Activated T-cell treated with anti-CD3 and anti-CD28 coated beads, Interleukin-2, amount 50 U/mL, for 24 hours (primary cell): ENCODE results near the gene CDC42BPA.
A peak's percentile ranks its signal among the peaks of the same experiment; 100 is the strongest.
"Not testable (repeated sequence)": the region's sequence is repeated elsewhere in the genome, so short reads cannot be mapped to it uniquely, and the experiment has no call there.

ENCODE experiments used
- DNase-seq: peaks from one replicate; pipeline ENCODE4 v3.0.0-alpha.2; 2020
- H3K27ac Mint-ChIP-seq: 2 replicates; pipeline ENCODE4 v1.8.0; 2020; ENCODE audit warnings: mild to moderate bottlenecking, mixed read lengths
- H3K27me3 Mint-ChIP-seq: 2 replicates; pipeline ENCODE4 v1.8.0; 2020; ENCODE audit warnings: mixed read lengths
- H3K36me3 Mint-ChIP-seq: 2 replicates; pipeline ENCODE4 v1.8.0; 2020; ENCODE audit warnings: low read depth, mixed read lengths
- H3K4me1 Mint-ChIP-seq: 2 replicates; pipeline ENCODE4 v1.8.0; 2020; ENCODE audit warnings: low read depth, mixed read lengths
- H3K4me3 Mint-ChIP-seq: 2 replicates; pipeline ENCODE4 v1.8.0; 2020; ENCODE audit warnings: mild to moderate bottlenecking, moderate library complexity, mixed read lengths
- H3K9me3 Mint-ChIP-seq: 2 replicates; pipeline ENCODE4 v1.8.0; 2020; ENCODE audit warnings: mixed read lengths

CDC42BPA gene, protein sequence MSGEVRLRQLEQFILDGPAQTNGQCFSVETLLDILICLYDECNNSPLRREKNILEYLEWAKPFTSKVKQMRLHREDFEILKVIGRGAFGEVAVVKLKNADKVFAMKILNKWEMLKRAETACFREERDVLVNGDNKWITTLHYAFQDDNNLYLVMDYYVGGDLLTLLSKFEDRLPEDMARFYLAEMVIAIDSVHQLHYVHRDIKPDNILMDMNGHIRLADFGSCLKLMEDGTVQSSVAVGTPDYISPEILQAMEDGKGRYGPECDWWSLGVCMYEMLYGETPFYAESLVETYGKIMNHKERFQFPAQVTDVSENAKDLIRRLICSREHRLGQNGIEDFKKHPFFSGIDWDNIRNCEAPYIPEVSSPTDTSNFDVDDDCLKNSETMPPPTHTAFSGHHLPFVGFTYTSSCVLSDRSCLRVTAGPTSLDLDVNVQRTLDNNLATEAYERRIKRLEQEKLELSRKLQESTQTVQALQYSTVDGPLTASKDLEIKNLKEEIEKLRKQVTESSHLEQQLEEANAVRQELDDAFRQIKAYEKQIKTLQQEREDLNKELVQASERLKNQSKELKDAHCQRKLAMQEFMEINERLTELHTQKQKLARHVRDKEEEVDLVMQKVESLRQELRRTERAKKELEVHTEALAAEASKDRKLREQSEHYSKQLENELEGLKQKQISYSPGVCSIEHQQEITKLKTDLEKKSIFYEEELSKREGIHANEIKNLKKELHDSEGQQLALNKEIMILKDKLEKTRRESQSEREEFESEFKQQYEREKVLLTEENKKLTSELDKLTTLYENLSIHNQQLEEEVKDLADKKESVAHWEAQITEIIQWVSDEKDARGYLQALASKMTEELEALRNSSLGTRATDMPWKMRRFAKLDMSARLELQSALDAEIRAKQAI (N-terminal part only)

DNA sequence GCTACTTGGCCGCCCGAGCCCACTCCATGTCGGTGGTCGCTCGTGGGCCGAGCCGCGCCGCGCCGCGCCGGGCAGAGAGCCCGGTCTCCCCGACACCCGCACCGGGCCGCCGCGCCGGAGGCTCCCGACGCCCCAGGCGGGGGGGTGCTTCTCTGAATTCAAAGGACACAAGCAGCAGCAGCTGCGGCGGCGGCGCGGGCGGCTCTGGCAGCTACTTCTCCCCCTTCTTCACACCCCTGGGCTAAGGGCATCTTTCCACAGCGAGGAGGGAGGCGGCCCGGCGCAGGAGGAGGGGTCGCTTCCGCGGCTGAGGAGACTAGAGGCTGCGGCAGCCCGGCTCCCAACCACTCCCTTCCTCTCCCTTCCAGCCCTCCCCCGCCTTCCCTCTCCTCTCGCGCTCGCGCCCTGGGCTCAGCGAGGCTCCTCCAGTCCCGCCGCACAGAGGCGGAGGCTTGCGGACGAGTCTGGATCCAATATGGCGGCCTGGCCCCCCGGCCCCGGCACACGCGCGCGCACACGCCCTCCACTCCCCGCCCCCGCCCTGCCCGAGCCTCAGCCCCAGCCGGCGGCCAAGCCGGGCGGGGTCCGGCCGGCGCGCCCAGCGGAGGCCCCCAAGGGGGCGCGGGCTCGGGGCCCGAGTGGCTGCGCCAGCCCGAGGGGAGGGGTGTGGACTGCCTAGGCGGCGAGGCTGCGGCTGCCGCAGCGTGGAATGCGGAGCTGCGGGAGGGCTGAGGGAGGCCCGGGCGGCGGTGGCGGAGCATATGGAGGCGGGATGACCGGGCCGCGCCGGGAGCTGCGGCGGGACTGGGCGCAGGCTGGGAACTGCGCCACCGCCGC is at the start of gene CDC42BPA:
Gene CDC42BPA (minus strand): TSS at position 477 of the 837 bp plus-strand sequence. CDS start 1,310 bp downstream, outside the sequence.
- no peak within 1 kb of the TSS for H3K27ac Mint-ChIP-seq
- H3K36me3 Mint-ChIP-seq, result no peaks in the 10 kb centered on the region
- H3K27me3 Mint-ChIP-seq, result peaks cover 75% of the 10 kb centered on the region
- H3K4me1 Mint-ChIP-seq, result peaks cover 9% of the 10 kb centered on the region
- H3K4me3 Mint-ChIP-seq, result peak within 1 kb of the TSS; percentile 75
- H3K9me3 Mint-ChIP-seq, result peaks cover 3% of the 10 kb centered on the region
- DNase-seq, result peak; percentile 56

DNA sequence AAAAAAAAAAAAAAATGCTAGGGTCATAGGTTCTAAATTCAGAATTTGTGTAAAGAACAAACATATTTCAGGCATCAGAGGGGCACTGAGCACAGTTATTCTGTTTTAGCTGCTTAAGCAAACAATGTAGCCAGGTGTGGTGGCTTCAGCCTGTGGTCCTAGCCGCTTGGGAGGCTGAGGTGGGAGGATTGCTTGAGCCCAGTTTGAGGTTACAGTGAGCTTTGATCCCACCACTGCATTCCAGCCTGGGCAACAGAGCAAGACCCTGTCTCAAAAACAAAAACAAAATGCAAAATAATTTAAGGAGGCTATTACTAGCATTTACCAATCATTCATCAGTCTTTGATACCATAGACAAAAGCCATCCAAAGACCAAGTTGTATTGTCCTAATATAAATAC is 49.7 kb upstream of the CDC42BPA start:
- H3K9me3 Mint-ChIP-seq, result no peaks in the 10 kb centered on the region
- H3K36me3 Mint-ChIP-seq, result no peaks in the 10 kb centered on the region
- H3K4me3 Mint-ChIP-seq, result no peak overlapping the region
- peaks cover 7% of the 10 kb centered on the region for H3K27me3 Mint-ChIP-seq
- no peak for DNase-seq
- no peaks in the 10 kb centered on the region for H3K4me1 Mint-ChIP-seq
- H3K27ac Mint-ChIP-seq, result no peak overlapping the region

DNA sequence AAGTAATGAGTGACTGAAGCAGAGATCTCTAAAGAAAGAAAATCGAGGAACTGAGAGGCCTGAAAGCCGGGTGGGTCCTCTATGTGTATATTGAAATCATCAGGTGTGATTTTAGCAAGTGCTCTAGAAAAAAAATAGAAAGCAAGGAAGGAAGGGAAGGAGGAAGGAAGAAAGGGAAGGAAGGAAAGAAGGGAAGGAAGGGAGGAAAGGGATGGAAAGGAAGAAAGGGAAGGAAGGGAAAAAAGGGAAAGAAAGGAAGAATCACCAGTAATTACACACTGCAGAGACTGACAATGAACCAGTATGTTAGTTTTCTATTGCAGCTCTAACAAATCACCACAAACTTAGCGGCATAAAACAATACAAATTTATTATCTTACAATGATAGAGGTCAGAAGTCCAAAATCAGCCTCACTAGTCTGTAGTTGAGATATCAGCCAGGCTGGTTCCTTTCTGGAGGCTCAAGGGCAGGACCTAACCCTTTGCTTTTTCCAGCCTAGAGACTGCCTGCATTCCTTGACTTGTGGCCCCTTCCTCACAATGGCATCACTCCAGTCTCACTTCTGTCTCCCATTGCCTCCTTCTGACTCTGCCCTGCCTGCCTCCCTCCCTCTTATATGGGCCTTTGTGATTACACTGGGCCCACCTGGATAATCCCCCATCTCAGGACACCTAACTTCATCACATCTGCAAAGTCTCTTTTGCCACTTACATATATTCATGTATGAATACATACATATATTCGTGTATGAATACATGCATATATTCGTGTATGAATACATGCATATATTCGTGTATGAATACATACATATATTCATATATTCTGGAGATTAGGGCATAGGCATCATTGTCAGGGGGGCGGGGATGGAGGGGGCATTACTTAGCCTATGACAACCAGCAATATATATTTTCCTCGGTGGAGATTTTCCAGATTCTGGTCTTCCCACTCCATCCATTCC is 47.5 kb upstream of the CDC42BPA start:
- no peaks in the 10 kb centered on the region for H3K9me3 Mint-ChIP-seq
- no peaks in the 10 kb centered on the region for H3K4me1 Mint-ChIP-seq
- peaks cover 8% of the 10 kb centered on the region for H3K27me3 Mint-ChIP-seq
- DNase-seq, result no peak
- no peak overlapping the region for H3K27ac Mint-ChIP-seq
- H3K4me3 Mint-ChIP-seq, result no peak overlapping the region
- H3K36me3 Mint-ChIP-seq, result no peaks in the 10 kb centered on the region

DNA sequence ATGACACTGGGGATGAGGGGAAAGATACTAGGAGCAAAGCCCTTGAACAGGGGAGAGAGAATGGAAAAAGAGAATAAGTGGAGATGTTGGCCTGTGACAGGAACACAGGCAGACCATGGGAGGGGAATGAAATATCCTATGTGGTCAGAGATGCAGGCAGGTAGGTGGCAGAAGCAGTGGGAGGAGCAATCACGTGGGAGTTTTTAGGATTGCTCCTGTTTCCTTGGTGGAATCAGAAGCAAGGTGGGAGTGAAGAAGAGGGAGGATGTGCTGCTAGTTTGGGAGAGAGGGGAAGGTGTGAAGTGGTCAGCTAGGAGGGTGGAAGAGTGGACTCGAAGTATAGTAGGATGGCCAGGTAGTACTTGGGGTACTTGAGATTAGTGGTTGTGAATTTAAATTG is 46.4 kb upstream of the CDC42BPA start:
- no peak overlapping the region for H3K4me3 Mint-ChIP-seq
- peaks cover 8% of the 10 kb centered on the region for H3K27me3 Mint-ChIP-seq
- no peaks in the 10 kb centered on the region for H3K36me3 Mint-ChIP-seq
- no peaks in the 10 kb centered on the region for H3K9me3 Mint-ChIP-seq
- DNase-seq, result no peak
- no peaks in the 10 kb centered on the region for H3K4me1 Mint-ChIP-seq
- H3K27ac Mint-ChIP-seq, result no peak overlapping the region

DNA sequence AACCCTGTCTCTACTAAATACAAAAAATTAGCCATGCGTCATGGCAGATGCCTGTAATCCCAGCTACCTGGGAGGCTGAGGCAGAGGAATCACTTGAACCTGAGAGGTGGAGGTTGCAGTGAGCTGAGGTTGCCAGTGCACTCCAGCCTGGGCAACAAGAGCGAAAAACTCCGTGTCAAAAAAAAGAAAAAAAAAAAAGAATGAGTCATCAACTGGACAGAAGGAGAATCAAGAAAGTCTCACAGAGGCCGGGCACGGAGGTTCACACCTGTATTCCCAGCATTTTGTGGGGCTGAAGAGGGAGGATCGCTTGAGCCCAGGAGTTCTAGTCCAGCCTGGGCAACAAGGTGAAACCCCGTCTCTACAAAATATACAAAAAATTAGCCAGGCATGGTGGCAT is 45.5 kb upstream of the CDC42BPA start:
- Mint-ChIP-seq H3K4me1 (no peaks in the 10 kb centered on the region), H3K36me3 (no peaks in the 10 kb centered on the region), H3K27me3 (peaks cover 11% of the 10 kb centered on the region), H3K4me3 (no peak overlapping the region), H3K9me3 (no peaks in the 10 kb centered on the region), H3K27ac (no peak overlapping the region)
- no peak for DNase-seq

DNA sequence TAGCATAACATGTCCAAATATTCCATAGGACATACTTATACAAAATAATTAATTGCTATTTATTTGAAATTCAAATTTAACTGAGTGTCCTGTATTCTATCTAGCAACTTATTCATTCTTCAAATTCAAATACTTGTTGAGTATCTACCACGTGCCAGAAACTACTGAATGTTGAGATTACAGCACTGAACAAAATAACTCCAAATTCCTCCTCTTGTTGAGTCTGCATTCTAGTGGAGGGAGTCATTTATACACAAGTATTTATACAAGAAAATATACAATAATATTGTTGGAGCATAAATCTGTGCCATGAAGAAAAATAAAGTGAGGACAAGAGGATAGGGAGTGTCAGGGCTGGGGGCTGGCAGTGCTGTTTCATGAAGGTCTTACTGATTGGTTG is 43.7 kb upstream of the CDC42BPA start:
- Mint-ChIP-seq H3K36me3 (no peaks in the 10 kb centered on the region), H3K27ac (no peak overlapping the region), H3K27me3 (peaks cover 11% of the 10 kb centered on the region), H3K9me3 (no peaks in the 10 kb centered on the region), H3K4me3 (no peak overlapping the region), H3K4me1 (no peaks in the 10 kb centered on the region)
- DNase-seq, result no peak

DNA sequence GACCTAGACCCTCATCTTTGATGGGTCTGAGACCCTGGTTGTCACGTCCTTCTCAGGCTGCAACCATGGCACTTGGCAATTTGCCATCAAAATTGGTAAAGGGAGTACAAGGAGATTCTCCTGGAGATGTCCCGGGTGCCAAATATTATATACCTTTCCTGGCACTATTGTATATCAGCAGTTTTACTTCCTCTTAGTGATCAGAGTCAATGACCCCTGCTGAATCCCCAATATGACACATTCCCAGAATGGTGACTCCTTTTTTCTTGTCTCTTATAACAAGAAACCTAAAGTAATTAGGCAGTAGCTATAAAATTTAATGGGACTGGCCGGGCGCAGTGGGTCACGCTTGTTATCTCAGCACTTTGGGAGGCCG is 39.6 kb upstream of the CDC42BPA start:
- peaks cover 11% of the 10 kb centered on the region for H3K27me3 Mint-ChIP-seq
- H3K36me3 Mint-ChIP-seq, result no peaks in the 10 kb centered on the region
- H3K27ac Mint-ChIP-seq, result no peak overlapping the region
- no peaks in the 10 kb centered on the region for H3K4me1 Mint-ChIP-seq
- no peak overlapping the region for H3K4me3 Mint-ChIP-seq
- H3K9me3 Mint-ChIP-seq, result no peaks in the 10 kb centered on the region
- no peak for DNase-seq

DNA sequence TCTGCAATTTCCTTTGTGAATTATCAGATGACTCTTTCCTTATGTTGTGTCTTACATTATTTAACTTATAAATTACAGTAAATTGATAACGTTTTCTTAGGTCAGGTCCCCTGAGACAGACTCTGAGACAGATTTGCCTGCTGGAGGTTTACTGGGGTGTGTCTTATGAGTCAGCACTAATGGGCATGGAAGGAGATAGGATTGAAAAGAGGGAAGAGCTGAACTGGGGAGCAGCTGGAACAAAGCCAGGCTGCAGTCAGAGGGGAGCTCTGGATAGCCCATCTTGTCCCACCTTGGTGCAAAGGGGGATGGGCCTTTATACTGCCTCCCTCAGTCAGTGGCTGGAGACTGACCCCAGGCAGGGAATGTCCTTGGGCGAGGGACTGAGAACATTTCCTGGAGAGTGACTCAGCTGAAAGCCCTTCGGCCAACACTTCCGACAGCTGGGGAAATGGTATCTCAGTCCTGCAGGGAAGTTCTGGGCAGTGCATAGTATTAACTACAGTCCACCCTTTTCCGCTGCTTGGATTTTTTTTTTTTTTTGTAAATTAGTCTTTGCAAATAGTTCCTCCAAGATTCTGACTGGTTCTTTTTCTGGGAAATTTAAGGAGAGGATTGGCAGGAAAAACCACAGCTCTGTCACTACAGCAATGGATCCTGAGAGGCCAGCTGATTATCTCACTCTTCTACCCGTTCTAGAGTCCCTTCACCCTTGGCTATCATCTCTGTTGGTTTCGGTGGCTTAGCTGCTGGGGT is 39.1 kb upstream of the CDC42BPA start:
- H3K4me1 Mint-ChIP-seq, result no peaks in the 10 kb centered on the region
- no peaks in the 10 kb centered on the region for H3K9me3 Mint-ChIP-seq
- no peak overlapping the region for H3K27ac Mint-ChIP-seq
- H3K27me3 Mint-ChIP-seq, result peaks cover 11% of the 10 kb centered on the region
- H3K36me3 Mint-ChIP-seq, result no peaks in the 10 kb centered on the region
- no peak for DNase-seq
- H3K4me3 Mint-ChIP-seq, result no peak overlapping the region

DNA sequence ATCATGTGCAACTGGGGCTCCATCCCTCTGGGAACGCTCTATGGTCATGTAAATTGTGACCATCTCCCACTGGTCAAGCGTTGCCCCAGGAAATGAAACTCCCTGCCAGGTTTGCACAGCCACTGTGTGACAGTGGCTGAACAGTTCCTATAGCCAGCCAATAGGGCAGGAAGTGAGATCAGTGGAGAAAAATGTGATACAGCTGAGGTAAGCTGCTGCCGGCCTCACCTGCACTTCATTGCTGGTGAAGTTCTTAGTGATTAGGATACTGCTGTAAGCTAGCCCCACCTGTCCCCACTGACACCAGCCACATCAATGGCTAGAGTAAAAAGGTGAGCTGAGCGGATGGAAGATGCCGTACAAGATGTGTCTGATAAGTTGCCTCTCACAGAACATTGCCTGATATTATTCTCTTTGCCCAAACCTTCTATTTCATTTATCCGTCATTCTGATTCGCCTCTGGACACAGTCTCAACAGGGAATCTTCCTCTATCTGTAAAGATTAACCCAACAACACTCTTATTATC is 38.4 kb upstream of the CDC42BPA start:
- H3K4me3 Mint-ChIP-seq, result no peak overlapping the region
- H3K27me3 Mint-ChIP-seq, result peaks cover 11% of the 10 kb centered on the region
- no peaks in the 10 kb centered on the region for H3K4me1 Mint-ChIP-seq
- H3K27ac Mint-ChIP-seq, result no peak overlapping the region
- DNase-seq, result no peak
- no peaks in the 10 kb centered on the region for H3K9me3 Mint-ChIP-seq
- H3K36me3 Mint-ChIP-seq, result no peaks in the 10 kb centered on the region

DNA sequence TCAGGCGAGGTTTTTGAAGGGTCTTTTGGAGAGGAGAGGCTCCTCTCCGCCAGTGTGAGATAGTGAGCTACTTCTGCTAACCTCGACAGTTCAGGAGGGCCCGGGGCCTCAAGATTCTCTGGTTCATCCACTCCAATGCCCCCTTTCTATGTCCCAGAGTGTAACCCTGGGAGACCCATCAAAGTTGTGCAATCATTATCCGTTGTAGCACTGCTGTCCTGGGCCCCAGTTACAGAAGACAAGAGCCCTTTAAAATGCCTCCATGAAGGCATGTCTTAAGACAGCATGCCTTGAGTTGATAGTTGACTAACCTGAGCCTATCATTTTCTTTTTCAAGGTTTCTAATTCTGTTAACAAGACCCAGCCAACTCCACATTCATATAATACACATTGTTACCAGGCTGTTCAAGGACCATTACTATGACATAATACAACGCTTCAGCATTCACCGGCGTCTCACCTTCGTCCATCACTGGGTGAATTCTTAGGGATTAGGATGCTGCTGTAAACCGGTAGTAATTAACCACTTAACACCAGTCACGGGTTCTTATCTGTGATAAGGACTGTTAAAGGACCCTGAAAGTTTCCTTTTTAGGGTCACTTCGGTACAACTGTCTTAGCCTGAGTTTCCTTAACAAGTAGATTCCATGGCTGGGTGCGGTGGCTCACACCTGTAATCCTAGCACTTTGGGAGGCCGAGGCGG is 37.4 kb upstream of the CDC42BPA start:
- Mint-ChIP-seq H3K4me1 (no peaks in the 10 kb centered on the region), H3K27ac (no peak overlapping the region), H3K36me3 (no peaks in the 10 kb centered on the region), H3K9me3 (no peaks in the 10 kb centered on the region), H3K4me3 (no peak overlapping the region), H3K27me3 (peaks cover 9% of the 10 kb centered on the region)
- DNase-seq, result no peak

DNA sequence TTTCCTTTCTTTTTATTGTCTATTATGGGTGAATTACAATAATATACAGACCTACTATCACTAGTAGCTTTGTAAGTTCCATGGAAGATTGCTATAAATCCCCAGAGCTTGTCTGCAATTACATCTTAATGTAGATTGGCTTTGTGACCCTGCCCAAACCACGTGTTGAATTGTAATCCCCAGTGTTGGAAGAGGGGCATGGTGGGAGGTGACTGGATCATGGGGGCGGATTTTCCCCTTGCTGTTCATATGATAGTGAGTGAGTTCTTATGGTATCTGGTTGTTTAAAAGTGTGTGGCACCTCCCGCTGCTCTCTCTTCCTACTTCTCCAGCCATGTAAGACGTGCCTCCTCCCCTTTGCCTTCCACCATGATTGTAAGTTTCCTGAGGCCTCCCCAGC is 34.9 kb upstream of the CDC42BPA start:
- DNase-seq, result no peak
- H3K4me1 Mint-ChIP-seq, result no peaks in the 10 kb centered on the region
- no peaks in the 10 kb centered on the region for H3K9me3 Mint-ChIP-seq
- peaks cover 6% of the 10 kb centered on the region for H3K27me3 Mint-ChIP-seq
- no peaks in the 10 kb centered on the region for H3K36me3 Mint-ChIP-seq
- no peak overlapping the region for H3K4me3 Mint-ChIP-seq
- H3K27ac Mint-ChIP-seq, result no peak overlapping the region

DNA sequence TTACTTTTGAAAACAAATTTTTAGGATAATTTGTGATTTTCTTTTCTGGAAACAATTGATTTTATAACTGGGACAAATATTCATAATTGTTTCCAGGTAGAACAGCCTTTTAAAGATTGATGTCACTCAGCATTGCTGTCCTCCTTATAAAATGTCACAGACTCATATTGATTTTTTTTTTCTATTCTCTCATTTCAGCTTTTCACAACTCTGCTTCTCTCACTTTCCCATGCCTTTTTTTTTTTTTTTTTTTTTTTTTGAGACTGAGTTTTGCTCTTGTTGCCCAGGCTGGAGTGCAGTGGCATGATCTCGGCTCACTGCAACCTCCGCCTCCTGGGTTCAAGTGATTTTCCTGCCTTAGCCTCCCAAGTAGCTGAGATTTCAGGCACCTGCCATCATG is 33.9 kb upstream of the CDC42BPA start:
- H3K27me3 Mint-ChIP-seq, H3K36me3 Mint-ChIP-seq, H3K27ac Mint-ChIP-seq, H3K4me3 Mint-ChIP-seq, H3K4me1 Mint-ChIP-seq, DNase-seq, H3K9me3 Mint-ChIP-seq: not testable (repeated sequence)
